GM21529 (cell line): ENCODE measurements around the gene NKX1-1.
"Not testable (repeated sequence)": the region's sequence is repeated elsewhere in the genome, so short reads cannot be mapped to it uniquely, and the experiment has no call there.

Experiments
- ATAC-seq: cut with Tn5 transposase; IDR thresholded peaks from one replicate; pipeline ENCODE4 v1.9.1; 2021; ENCODE audit not compliant: unreplicated experiment

Gene NKX1-1

GRCh38 chr4:1393866-1394265, 12.4 kb downstream of the NKX1-1 start:
- ATAC-seq = no peak

GRCh38 chr4:1393363-1393762, 12.9 kb downstream of the NKX1-1 start:
- ATAC-seq = not testable (repeated sequence)

DNA sequence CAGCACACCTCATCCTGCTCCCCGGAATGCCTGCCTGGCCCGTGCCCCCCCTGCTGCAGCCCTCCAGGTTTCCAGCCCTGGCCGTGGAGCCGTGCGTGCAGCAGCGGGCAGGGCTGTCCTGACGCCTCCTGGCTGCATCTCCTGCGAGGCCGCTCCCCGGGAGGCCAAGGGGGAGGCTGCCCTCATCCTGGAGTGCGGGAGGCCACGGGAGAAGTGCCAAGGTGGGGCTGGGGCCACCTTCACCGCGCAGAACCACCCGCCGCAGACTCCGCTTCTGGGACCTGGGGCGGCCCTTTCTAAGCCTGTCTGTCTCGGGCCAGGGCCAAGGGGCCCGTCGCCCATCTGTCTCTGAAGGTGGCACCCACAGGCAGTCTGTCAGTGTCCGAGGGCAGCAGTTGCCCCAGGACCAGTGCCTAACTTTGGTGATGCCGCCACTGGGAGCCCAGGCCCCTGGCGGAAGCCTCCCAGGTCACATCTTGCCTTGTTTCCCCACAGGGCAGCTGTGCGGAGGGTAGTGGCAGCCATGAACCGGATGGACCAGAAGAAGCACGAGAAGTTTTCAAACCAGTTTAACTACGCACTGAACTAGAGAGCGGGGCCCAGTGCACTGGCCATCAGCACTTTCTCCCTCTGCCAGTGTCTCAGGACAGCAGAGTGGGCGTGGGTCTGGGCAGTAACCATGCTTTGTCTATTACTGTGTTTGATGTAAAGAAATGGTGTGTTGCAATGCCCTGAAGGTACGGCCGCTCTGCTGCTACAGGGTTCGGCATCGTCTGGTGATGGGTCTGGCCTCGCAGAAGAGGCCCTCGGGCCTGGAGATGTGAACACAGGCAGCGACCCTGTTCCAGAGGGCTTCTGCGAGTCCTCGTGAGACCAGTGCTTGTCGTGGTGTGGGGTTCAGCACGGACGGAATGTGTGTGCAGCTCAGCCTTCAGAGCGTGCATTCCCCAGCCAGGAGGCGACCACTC, 20.6 kb downstream of the NKX1-1 start:
- no peak for ATAC-seq

DNA sequence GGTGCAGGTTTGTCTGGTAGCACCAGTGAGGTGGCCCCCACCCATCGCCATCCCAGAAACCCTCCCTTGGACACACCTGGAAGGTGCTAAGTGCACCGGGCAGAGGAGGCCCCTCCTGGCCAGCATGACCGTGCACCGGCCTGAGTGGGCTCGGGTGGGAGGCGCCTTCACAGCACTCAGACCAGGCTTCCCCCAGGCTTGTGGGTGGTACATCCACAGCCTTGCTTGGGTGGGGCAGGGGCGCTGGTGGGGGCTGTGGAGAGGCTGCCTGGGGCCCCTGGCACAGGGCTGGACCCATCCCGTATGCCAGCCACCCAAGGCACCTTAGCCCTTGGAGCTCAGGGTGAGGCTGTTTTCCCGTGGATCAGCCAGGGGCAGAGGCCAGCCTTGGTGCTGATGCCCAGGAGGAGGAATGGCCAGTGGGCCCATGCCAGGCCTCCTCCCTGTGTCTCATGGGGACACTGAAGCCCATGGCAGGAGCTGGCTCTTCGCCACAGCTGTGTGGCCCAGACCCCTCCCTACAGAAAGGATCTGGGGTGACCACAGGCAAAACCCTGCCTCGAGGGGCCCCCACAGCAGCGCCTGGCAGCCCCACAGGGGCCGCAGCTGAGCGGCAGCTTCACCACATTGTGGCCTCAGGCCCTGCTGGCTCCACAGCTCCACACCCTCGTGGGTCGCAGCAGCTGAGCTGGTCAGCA, 21.4 kb downstream of the NKX1-1 start:
- ATAC-seq = no peak

DNA sequence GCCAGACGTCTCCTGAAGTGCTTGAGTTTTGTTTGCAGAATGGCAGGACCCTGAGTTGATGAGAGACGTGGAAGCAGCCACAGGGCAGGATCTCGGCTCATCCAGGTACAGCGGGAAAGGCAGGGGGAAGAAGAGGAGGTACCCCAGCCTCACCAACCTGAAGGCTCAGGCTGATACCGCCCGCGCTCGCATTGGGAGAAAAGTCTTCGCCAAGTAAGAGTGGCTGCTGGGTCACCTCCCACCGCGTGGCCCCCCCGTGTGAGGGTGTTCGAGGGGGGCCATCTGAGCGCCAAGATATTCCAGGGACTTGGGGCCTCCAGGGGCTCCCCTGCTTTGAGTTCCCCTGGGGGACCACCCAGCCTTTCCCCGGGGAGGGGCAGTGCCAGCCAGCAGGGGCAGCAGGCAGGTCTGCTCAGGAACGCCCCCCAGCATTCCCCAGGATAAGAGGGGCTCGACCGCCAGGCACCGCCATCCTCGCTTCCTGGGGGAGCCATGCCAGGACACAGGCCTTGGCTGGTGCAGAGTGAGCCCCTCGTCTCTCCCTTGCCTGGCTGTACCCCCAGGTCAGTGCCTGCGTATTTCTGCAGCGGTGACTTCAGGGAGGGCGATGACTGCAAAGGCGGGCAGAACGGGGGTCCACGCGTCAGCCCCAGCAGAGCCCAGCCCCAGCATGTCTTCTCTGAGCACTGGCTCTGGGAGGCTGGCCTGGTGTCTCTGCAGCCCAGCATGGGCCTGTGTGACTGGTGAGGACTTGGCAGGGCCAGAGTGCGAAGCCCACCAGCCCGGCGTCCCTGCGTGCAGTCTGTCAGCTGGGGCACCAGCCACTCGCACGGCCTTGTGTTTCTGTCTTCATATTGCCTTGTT, 22.3 kb downstream of the NKX1-1 start:
- ATAC-seq = no peak

DNA sequence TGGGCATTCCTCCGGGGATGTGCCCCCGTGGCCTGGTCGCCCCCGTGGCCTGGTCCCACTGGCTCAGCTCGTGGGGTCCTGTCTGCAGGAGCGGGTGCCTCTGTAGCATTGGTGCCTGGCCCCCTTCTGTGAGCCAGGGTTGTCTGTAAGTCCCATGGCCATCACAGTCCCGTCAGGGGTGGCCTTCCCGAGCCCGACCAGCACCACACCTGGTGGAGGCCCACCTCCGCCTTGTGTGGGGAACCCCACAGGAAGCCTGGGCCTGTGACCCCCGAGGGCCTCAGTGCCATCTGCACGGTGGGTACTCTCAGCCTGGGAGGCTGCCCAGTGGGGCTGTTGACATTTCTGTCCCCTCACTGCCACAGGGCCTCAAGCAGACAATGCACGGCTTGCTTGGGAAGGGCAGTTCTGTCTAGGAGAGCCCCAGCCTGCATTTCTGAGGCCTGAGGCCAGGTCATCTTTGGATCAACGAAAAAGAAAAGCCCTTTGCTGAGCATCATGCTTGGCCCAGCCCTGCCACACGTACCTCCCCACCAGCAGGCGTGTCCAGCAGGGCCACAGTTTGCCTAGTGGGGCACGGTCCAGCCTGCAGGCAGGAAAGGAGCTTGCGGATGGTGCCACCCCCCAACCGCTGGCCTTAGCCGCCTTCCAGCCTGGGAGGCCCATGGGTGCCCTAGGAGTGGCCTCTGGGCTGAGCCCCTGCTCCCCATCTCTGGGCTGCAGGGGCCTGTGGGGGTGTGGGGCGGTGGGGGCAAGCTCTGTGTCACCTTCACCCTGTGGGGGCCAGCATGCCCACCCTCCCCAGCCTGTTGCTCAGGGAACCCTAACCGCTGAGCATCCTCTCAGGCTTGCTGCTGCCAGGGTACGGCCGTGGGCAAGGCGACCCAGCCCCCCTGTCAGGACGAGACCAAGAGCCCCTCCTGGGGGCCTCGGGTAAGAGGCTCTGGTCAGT, 23.2 kb downstream of the NKX1-1 start:
- no peak for ATAC-seq

DNA sequence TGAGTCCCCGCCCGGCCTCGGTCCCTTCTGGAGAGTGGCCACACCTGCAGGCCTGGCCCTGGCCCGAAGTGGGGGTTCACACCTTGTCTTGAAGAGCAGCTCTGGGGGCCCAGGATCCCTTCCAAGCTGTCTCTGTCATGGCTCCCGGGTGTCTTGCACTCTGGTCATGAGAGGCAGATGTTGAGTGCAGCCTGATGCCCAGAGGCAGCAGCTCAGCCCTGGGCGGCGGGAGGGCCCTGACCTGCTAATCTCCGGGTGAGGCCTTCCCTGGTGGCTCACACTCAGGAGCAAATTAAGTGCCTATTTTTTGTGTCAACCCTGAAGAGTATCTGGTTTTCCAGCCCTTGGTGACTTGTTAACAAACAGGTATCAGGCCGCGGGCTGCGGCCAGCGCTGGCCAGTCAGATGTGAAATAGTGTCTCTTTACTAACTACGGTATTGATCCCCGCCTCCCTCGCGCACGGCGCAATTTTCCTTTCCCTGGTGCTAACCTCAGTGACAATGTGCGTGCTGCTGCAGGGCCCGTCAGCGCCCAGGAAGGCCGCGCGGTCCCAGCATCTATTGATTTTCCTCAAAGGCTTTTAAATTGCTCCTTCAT, 24.2 kb downstream of the NKX1-1 start:
- ATAC-seq = no peak

GRCh38 chr4:1381181-1381621, 25.0 kb downstream of the NKX1-1 start:
- no peak for ATAC-seq

GRCh38 chr4:1380368-1381151, 25.7 kb downstream of the NKX1-1 start:
- ATAC-seq = no peak

- ATAC-seq = no peak
Observed at GRCh38 chr4:1379801-1380331, 26.4 kb downstream of the NKX1-1 start.

DNA sequence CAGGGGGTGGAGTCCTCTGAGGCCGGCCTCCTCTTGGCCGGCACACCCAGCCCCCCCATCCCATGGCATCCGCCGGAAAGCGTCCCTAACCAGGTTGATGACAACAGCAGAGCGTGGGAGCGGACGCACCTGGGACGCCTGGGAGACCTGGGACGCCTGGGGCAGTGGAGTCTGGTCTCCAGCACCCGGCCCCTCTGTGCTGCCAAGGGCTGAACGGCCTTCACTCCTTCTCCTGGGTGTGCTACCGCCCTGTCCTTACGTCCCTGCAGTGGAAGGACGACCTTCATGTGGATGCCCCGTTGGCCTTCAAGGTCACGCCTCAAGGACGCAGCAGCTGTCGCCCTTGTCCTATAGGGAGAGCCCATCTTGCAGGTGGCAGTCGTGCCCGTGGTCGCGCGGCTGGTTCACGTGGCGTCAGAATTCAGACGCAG, 26.9 kb downstream of the NKX1-1 start:
- no peak for ATAC-seq

DNA sequence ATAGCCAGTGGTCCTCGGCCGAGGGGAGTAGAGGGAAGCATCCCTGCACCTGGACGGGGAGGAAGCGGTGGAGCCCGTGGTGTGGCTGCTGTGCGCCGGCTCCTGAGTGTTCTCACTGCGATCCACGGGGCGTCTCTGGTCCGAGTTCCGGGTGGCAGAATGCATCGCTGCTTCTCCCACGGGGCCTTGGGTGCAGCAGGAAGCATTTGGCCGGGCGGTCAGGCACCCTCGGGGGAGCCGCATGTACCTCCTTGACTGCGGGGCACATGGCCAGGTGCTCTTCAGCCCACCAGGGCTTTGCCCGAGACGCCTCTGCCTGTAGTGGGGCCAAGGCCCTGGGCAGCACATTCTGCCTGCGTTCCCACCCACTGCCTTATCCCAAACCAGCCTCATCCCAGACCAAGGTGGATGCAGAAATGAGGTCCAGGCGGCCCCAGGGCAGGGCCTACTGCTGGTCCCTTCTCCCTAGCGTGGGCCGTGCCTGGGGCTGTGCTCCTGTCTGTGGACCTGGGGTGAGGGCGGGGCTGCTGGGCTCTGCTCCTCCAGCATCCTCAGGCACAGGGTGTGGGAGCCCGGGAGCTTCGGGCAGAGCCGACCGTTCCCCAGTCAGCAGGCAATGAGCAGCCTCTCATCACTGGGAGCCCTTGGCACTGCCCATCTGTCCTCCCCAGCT, 27.5 kb downstream of the NKX1-1 start:
- no peak for ATAC-seq

DNA sequence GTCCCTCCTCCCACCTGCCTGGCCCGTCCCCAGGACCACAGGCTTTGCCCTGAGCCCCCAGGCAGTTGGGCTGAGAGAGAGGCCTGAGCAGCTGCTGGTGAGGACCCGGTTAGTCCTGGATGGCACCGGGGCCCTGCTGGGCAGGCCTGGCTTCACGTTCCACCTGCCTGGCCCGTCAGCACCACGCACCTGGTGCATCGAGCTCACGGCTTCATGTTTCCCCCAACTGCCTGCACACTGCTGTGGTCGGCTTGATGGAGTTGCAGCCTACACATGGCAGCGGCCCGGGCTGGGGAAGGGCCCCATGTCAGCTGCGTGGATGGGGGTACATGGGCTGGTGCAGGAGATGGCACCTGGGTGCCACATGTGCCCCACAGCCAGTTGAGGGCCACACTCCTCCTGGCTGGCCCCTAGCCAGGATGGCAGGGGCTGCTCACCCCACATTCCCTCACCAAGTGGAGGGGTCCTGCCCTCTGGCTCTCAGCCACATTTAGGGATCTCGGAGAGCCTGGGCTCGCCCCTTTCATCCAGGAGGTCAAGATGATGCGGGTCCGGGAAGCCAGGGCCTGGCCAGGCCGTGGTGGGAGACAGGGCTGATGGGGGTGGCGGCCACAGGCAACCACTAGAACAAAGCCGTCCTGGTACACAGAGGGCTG, 28.5 kb downstream of the NKX1-1 start:
- no peak for ATAC-seq

DNA sequence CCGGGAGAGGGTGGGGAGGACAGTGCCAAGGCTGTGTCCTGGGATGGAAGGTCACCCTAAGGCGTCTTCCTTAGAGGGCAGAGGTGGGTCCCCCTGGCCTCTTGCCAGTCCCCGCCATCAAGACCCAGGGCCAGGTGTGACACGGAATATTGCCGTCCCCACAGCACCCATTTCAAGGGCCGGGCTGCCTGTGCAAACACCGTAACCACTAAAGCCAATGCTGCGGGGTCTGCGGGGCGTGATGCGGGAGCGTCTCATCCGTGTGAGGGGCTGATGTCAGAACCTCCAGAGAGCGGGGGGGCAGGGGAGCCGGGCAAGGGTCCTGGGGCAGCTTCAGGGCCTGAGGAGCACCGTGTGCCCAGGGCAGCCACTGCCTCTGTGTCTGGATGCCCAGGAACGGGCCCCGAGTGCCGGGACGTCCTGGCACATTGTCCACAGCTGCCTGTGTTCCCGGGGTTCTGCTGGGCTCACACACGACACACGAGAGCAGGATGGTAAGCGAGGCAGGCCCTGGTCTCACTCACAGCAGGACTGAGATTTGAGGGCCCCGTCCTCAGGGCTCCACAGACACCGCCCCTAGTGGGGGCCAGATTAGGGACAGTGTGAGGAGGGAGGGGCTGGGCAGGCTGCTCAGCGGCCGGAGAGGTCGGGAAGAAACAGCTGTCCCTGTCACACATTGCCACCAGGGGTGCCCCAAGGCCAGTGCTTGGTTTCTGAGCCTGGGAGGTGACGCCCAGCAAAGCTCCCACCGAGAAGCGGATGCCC, 29.2 kb downstream of the NKX1-1 start:
- ATAC-seq = no peak

DNA sequence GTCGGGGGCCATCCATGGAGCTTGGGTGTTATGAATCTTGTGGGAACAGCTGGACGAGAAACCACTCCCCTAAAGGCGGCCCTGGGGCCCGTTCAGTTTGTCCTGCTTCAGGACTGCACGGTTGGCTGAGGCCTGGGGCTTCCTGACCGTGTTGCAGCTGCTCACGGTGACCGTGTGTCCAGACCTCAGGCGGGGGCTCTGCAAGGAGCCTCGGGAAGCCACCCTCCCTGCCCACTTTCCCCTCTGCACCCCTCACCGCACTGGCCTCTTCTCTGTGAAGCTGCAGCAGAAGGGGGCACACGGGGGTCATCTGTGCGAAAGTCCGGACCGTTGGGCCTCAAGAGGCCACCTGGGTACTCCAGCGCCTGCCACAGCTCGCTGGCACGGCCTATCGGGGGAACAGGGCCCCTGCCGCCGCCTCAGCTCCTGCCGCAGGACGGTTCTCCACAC, 29.8 kb downstream of the NKX1-1 start:
- no peak for ATAC-seq

- ATAC-seq = no peak
Observed at GRCh38 chr4:1375761-1376322, 30.4 kb downstream of the NKX1-1 start.
